Measurements from ENCODE around the gene PORCN. TPM values are rescaled to one million over a fixed set of nuclear protein-coding genes. Genes with fewer than 3 reads are reported as not detected.
"Not testable (repeated sequence)": the region's sequence is repeated elsewhere in the genome, so short reads cannot be mapped to it uniquely, and the experiment has no call there.

Gene PORCN
- total RNA-seq, 1 donor from 2014 or later, result 21.3 TPM

DNA sequence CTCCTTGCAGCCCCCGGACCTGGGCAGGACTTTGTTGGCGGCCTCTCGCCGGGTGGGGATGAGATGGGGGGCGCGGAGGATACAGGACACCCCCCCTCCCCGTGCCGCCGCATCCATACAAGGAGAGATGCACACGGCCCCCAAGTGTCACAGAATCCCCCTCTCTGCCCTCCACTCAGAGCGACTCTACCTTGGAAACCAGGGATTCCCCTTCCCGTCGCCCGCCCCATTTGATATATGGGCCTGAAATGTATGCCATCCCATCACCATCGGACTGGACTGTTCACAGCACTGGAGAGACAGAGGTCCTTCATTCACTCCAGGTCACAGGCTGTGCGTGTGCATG lies 426 bp downstream of the PORCN start:
- intact Hi-C loops (cut with micrococcal nuclease), result loop anchor here (5.0 kb wide), 1 partner anchor 293 kb away; the partner anchor contains the start of gene HDAC6

- intact Hi-C loops (cut with micrococcal nuclease), result loop anchor here (5.0 kb wide), 1 partner anchor 293 kb away; the partner anchor contains the start of gene HDAC6
Observed at GRCh38 chrX:48509619-48510018, 827 bp downstream of the PORCN start.

DNA sequence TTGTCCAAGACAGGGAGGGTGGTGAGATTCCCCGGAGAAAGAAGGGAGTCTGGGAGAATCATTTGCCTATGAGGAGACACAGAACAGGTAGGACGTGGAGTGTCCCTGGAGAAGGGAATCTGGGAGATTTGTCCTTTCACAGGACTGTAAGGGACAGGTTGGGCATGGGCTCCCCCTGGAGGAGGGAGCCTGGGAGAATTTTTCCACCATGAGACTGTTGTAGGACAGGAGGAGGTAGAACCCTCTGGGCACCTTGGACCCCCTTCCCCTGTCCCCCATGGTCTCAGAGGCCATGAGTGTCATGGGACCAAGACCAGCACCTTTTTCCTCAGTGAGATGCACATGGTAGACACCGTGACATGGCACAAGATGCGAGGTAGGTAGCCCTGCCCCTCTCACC lies 2.8 kb downstream of the PORCN start:
- intact Hi-C loops (cut with micrococcal nuclease), result no loop called here

- intact Hi-C loops (cut with micrococcal nuclease), result no loop called here
Observed at GRCh38 chrX:48512371-48512935, 3.7 kb downstream of the PORCN start.

DNA sequence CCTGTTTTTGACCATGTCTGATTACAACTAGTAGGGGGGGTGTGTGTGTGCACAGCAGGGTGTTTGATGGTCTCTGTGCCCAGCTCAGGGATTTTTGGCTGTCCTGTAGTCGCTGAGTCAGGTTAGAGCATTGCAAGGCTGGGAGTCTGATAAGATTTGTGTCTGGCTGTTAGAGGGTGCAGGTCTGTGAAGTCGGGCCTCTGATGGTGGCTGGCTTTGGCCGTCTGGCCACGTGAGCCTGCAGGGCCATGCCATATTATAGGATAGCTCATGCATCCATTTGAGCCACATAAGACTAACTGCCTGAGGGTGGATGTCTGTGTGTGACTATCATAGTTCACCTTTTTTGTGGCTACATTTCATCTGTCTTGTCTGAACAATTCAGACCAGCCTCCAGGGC lies 4.9 kb downstream of the PORCN start:
- intact Hi-C loops (cut with micrococcal nuclease), result no loop called here

DNA sequence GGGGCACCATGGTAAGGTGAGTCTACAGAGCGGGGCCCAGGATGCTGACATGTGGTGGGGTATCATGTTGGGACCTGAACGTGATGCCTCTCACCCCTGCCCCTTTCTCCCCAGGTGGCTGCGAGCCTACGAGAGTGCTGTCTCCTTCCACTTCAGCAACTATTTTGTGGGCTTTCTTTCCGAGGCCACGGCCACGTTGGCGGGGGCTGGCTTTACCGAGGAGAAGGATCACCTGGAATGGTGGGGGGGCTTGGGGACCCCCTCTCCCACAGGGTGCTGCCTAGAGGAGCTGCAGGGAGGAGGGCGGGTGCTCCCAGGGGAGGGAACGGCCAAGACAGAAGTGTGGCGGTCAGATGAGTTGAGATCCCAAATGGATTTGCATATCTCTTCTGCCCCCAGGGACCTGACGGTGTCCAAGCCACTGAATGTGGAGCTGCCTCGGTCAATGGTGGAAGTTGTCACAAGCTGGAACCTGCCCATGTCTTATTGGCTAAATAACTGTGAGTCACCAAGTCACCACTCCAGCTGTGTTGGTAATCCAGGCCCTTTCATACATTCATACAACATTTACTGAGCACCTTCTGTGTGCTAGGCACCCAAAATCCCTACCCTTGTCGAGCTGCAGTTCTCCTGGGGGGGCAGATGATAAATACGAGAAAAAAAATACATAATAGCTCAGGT lies 5.5 kb downstream of the PORCN start:
- intact Hi-C loops (cut with micrococcal nuclease), result no loop called here

DNA sequence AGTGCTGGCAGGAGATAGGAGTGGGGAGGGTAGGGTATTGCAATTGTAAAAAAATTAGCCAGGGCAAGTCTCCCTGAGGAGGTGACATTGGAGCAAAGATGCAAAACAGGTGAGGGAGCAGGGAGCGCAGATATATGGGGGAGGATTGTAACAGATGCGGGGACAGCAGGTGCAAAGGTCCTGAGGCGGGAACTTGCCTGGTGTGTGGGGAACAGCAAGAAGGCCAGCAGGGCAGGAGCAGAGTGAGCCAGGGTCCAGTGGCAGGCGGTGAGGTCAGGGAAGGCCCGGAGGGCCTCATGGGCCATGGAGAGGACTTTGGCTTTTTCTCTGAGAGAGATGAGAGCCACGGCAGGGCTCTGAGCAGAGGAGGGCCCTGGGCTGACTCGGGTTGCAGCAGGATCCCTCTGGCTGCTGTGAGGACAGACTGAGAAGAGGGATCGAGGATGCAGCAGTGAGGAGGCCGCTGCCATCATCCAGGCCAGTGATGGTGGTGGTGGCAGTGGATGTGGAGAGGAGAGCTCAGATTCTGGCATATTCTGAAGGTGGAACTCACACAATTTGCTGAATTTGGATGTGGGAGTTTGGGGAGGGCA lies 6.2 kb downstream of the PORCN start:
- intact Hi-C loops (cut with micrococcal nuclease), result no loop called here

DNA sequence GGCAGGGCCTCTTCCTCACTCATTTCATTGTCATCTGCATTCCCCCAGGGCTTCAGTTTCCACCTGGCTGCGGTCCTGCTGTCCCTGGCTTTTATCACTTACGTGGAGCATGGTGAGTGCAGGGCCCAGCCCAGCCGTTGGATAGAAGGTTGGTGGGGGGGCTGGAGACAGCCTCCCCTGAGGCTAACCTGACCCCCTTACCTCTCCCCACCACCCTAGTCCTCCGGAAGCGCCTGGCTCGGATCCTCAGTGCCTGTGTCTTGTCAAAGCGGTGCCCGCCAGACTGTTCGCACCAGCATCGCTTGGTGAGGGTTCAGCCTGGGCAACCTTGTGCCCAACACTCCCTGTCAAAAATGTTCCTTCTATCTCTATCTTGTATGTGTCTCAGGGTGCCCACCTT lies 7.0 kb downstream of the PORCN start:
- intact Hi-C loops (cut with micrococcal nuclease), result no loop called here

GRCh38 chrX:48516285-48516684 lies 7.5 kb downstream of the PORCN start:
- intact Hi-C loops (cut with micrococcal nuclease), result no loop called here

DNA sequence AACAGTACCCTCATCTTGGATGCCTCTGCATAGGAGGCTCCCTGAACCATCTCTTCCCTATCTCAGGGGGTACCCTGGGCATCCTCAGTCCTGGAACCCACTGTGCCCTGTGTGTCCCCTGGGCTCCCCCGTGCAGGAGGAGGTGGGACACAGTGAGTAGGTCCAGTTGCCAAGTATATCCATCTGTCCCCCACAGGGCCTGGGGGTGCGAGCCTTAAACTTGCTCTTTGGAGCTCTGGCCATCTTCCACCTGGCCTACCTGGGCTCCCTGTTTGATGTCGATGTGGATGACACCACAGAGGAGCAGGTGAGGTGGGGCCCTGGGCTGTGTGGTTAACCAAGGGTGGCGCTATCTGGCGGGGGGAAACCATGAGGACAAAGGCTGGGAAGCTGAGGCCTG lies 8.2 kb downstream of the PORCN start:
- intact Hi-C loops (cut with micrococcal nuclease), result no loop called here

DNA sequence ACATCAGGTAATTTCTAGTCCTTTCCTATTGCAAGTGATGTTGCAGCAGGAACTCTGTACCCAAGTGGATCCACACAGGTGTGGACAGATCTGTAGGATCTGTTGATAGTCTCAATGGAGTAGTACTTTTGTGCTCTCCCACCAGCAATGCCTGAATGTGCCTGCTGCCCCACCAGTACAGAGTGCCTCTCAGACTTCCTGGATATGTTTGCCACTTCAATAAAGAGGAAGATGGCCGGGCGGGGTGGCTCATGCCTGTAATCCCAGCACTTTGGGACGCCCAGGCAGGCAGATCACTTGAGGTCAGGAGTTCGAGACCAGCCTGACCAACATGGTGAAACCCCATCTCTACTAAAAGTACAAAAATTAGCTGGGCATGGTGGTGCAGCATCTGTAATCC lies 10.7 kb downstream of the PORCN start:
- intact Hi-C loops (cut with micrococcal nuclease), result not testable (repeated sequence)

- intact Hi-C loops (cut with micrococcal nuclease), result loop anchor here (2.0 to 10.0 kb wide), 6 partner anchors 397 to 1402 kb away; partner anchors contain the start of genes ARAF, CLCN5, PIM2 and UBA1
Observed at GRCh38 chrX:48520455-48520854, 11.7 kb downstream of the PORCN start.

- intact Hi-C loops (cut with micrococcal nuclease), result loop anchor here (1.0 to 10.0 kb wide), 16 partner anchors 13 to 1401 kb away; partner anchors contain the start of genes ARAF, CLCN5, PIM2 and PORCN
Observed at GRCh38 chrX:48520976-48521352, 12.2 kb downstream of the PORCN start.

DNA sequence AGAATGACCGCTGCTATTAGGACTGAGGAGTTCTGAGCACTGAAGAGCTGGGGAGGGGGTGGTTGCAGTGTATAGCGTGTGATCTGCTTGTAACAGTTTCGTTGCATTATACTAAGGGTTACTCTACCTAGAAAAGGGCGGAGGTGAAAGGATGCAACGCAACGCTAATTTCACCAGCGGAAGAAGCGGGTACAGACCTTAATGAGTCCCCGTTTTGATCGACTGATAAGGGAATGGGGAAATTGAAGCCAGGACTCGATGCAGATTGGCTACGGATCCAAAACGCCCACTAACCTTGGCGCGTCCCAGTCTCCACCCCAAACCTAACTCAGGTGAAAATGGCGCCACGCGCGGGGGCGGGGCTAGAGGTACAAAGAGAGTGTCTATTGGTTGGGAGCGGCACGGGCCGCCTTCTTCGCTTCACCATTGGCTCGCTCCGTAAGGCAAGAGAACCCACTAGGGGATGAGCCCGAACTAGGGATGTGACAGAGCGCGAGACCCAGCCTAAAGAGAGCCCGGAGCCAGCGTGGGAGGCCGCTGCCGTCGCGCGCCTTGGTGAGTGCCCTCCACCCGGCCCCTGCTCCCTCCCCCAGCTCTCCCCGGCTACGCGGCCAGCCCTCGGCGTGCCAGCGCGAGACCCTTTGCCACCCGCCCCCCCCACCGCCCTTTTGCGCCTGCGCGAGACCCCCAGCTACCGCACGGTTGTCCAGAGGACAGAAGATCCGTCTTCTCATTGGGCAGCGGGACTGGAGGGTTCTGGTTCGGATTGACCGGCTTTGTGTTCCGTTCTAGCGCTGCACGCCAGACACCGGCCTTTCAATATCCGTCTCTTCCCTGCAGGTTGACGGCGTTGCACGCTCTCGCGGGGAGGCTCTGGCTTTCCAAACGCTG lies 12.8 kb downstream of the PORCN start, which contains the start of gene EBP:
TSS of gene EBP (plus strand) at position 456 of the 891 bp plus-strand sequence. CDS start 1,964 bp downstream, outside the sequence.
- intact Hi-C loops (cut with micrococcal nuclease), result loop anchor here (1.0 to 10.0 kb wide), 16 partner anchors 13 to 1401 kb away; partner anchors contain the start of genes ARAF, CLCN5, PIM2 and PORCN

DNA sequence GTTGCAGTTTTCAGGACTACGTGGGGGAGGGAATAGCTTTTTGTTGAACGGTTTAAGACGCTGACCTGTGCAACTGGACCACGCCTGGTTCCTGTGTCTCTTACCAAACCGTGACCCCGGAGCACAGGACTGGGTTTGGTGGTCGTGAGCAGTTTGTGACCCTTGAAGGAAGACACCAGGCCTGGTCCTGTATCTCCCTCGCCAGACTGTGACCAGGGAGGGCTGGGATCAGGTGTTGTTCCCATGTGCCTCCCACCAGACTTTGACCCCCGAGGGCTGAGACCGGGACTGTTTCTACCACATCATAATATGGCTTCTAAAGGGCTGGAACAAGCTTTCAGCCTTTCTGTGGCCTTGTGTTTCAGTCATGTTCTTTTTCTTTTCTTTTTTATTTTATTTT lies 13.5 kb downstream of the PORCN start:
- intact Hi-C loops (cut with micrococcal nuclease), result loop anchor here (5.0 to 10.0 kb wide), 5 partner anchors 395 to 1400 kb away; partner anchors contain the start of genes ARAF, CLCN5, PIM2 and UBA1

DNA sequence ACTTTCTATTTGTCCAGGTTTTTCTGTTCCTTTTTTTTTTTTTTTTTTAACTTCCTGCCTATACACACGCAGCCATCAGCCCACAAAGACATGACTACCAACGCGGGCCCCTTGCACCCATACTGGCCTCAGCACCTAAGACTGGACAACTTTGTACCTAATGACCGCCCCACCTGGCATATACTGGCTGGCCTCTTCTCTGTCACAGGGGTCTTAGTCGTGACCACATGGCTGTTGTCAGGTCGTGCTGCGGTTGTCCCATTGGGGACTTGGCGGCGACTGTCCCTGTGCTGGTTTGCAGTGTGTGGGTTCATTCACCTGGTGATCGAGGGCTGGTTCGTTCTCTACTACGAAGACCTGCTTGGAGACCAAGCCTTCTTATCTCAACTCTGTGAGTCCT lies 14.9 kb downstream of the PORCN start:
- intact Hi-C loops (cut with micrococcal nuclease), result loop anchor here (5.0 to 10.0 kb wide), 5 partner anchors 394 to 1399 kb away; partner anchors contain the start of genes ARAF, CLCN5, PIM2 and UBA1

GRCh38 chrX:48525853-48526252 lies 17.1 kb downstream of the PORCN start:
- intact Hi-C loops (cut with micrococcal nuclease), result loop anchor here (10.0 kb wide), 1 partner anchor 1331 kb away; the partner anchor contains the start of gene UBA1

- intact Hi-C loops (cut with micrococcal nuclease), result no loop called here
Observed at GRCh38 chrX:48530736-48531135, 21.9 kb downstream of the PORCN start.

GRCh38 chrX:48531358-48531959 lies 22.7 kb downstream of the PORCN start:
- intact Hi-C loops (cut with micrococcal nuclease), result no loop called here

DNA sequence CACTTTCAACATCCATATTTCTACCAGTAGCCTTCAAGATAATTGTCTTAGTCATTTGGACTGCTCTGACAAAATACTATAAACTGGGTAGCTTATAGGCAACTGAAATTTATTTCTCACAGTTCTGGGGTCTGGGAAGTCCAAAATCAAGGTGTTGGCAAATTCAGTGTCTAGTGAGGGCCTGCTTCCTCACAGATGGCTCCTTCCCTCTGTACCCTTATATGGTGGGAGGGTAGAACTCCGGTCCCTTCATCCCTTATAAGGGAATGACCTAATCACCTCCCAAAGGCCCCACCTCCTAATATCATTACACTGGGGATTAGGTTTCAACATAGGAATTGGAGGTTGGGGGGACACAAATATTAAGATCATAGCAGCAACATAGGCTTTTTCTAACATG lies 23.4 kb downstream of the PORCN start:
- intact Hi-C loops (cut with micrococcal nuclease), result no loop called here

GRCh38 chrX:48533165-48533564 lies 24.4 kb downstream of the PORCN start:
- intact Hi-C loops (cut with micrococcal nuclease), result no loop called here
